ENCODE measurements around the gene C4orf50.

C4orf50 gene

DNA sequence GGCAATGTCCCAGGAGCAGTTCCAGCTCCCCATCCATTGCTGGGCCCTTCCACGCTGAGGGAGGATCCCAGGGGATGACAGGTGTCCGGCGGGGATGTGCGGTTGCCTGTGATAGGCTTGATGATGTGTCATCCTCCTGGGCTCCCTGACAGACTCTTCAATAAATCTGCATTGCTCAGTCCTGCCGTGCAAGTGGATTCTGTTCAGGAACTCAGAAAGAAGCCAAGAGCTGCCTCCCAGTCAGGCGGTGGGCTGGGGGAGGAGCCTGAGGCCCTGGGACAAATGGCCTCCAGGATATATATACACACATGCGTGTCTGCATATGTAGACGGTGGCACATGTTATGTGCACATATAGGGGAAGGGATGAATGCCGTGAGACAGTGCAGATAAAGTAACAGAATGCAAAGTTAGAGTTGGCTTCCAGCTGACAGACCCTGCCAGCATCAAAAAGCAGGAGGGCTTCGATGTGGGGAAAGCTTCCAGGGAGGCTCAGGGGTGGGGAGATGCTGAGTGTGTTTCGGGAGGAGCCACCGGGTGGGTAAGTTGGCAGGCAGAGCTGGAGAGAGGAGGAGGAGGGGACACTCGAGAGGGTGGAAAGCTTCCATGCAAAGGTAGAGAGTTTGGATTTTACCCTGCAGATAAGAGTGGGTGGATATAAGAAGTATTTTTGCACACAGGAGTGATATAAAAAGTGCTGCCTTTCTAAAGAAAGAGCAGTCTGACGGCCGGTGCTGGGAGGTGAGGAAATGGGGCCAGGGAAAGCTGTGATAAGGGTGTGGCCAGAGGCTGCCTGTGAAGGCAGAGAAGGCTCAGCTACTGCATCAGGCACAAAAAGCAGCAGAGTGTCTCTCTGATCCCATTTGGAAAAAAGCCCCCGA lies 96.9 kb downstream of the C4orf50 start:
- DNase-seq (ENCODE audit: low read depth in 3 of 3): no peak

DNA sequence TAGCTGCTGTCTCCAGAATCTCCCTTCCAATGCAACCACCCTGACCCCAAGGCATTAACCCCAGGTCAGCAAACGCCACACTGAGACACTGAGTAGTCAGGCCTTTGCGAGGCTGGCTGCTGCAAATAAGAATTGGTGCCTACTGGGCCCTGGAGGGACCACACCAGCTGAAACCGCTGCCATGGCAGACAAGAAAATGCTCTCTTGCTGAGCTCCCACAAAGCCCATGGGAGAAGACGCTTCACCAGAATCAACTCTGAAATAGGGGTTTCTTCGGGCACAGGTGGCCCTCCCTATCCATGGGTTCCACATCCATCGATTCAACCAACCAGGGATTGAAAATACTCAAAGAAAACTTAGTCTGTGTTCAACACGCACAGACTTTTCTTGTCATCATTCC lies 98.7 kb downstream of the C4orf50 start:
- no peak for DNase-seq (ENCODE audit: low read depth in 3 of 3)

DNA sequence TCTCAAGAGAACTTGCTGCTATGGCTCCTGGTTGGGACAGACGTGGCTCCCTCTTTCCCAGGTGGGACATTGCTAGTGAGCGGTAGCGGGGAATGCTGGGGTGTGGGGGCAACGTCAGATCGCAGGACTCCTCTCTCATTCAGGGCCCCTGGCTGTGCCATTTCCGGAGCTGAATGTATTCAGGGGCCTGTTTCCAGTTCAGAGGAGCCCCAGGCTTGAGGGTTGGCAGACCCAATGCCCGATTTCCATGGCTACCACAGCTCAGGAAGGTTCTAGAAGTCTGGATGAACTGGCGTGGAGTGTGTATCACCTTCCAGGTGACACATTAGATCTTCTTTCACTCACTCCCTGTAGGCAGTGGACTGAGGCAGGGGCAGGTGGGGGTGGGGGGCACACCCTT lies 99.2 kb downstream of the C4orf50 start:
- DNase-seq (ENCODE audit: low read depth in 3 of 3): no peak

DNA sequence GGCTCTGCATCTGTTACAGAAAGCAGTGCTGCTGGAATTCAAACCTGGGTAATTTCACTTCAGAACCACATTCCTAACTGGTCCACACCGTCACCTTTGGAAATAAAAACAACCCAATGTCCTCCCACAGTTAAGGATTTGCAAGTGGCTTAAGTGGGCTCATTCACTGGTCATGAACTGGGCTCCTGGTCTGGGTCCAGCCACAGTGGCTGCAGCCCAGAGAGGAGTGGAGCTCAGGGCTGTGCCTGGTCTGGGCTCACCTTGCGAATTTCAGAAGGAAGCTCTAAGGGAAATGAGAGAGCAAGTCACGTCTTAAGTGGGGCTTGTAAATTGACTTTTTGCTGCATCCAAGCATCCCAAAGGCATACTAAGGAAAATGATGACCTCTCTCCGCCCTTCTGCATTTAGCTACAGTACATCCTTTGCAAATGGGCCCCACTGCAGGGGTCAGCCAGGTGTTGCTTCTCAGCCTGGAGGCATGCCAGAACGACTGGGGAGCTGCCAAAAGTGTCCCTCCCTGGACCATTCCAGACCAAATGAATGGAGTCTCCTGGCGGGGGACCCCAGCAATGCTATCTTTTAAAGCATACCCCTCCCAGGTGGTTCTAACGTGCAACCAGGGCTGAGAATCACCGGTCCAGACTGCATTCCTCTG lies 99.8 kb downstream of the C4orf50 start:
- no peak for DNase-seq (ENCODE audit: low read depth in 3 of 3)

DNA sequence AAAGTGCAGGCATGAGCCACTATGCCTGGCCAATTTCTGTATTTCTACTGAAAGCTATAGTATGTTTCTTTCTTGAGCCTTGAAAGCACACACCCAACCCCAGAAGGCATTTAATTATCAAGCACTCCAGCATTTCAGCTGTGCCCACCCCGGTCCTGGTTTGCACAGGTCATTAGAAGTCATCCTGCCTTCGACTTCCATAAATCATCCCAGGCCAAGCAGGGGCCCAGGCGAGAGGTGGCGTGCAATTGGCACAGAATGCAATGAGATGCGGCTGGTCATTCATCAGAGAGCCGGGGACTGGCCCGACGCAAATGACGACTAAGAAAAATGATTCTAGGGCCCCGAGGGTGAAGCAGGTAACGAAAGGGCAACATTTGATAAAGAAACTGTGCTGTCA lies 100.6 kb downstream of the C4orf50 start:
- DNase-seq (ENCODE audit: low read depth in 3 of 3): no peak

DNA sequence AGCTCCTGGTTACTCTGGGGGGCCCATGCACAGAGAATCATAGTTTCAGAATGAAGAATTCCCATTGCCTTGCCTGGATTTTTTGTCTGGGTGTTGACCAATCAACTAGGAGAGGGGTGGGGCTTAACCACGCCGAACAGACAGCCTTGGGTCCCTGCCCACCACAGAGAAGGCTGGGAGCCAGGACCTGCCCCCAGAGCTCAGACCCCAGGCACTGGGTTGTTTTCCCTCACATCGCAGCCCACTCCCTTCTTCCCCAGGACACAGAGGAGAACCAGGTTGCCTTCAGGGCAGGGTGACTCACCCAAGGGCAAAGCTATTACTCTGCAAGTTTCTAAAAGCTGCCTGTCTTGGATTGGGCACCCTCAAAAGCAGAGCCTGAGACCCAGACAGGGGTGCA lies 102.0 kb downstream of the C4orf50 start:
- no peak for DNase-seq (ENCODE audit: low read depth in 3 of 3)

DNA sequence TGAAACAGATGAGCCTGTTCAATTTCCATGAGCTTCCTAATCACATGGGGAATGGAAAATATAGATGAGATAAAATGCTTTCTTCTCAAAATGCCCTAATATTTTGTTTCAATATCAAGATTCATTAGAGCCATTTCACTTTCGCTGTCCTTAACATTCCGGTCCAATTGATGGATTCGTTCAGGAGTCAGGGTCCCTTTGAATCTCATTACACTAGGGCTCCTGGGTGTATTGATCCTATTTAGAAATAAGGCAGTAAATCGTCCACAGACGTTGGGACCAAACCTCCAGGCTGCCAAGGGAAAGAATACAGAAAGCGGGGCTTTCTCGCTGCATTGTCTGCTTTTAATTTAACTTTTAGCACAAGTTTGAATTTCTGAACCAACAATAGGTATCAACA lies 104.8 kb downstream of the C4orf50 start:
- no peak for DNase-seq (ENCODE audit: low read depth in 3 of 3)

DNA sequence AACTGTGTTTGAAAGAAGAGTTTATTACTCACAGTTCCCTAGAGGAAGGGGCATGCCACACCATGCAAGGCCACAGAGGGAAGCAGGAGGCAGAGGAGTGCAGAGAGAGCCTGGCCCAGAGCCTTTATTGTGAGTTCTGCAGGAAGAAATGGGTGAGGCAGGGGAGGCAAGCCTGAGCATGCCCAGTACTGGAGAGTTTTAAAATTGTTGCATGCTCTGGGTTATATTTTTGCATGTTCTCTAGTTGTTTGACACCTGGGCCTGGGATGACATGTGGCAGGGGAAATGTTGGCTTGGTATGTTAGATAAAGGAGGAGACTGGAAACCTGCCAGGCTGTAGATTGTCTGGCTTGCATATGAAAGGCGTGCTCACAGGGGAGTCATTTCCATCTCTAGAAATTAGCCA lies 105.6 kb downstream of the C4orf50 start:
- no peak for DNase-seq (ENCODE audit: low read depth in 3 of 3)

DNA sequence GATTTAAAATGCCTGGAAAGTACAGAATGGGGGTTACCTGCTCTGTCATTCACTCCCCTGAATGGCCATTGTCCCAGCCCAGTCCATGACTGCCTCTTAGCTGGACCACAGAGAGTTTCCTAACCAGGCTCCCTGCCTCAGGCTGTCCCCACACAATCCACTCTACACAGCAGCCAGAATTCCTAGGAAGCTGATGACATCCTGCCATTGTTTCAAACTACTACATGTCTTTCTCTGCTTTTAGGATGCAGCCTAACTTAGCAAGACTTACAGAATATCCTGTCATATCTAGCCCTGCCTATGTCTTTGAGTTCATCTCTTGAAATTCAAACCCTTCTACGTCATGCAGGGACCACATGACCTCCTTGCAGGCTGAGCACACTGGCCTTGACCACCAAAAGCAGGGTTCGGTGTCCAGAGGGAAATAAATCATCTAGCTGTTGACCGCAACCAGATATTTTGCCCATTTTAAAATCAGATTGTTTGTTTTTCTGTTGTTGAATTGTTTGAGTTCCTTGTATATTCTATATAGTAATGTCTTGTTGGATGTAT lies 109.3 kb downstream of the C4orf50 start:
- no peak for DNase-seq (ENCODE audit: low read depth in 3 of 3)

DNA sequence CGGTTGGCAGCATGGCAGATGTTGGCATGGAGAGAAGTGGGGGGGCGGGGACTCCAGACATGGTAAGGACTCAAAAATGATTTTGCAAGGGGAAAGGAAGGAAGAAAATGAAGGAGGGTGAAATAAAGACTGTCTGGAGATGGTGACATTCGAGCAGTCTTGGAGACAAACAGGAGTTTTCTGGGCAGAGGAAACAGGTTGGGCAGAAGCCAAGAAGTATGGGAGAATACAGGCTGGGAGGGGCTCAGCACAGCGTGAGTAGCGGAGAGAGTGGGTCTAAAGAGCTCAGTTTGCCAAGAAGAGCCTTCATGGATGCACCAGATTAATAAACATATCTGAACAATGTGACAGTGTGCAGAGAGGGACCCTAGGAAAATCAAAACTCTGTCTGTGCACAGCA lies 112.0 kb downstream of the C4orf50 start:
- no peak for DNase-seq (ENCODE audit: low read depth in 3 of 3)

DNA sequence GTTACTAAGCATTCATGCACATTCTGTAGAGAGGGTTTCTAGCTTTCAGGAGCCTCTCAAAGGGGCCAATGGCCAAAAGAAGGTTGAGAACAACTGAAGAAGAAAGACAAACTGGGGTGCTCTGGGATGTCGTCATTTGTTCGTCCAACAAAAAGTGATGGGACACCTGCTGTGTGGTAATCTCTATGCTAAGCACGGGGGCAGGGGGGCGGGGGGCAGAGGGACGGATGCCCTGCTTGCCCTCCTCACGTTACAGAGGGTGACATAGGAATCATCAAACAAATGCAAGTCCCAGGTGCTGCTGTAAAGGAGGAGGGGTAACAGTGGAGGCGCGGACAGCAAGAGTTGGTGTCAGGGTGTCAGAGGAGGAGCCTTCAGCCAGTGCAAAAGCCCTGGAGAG lies 112.5 kb downstream of the C4orf50 start:
- no peak for DNase-seq (ENCODE audit: low read depth in 3 of 3)

DNA sequence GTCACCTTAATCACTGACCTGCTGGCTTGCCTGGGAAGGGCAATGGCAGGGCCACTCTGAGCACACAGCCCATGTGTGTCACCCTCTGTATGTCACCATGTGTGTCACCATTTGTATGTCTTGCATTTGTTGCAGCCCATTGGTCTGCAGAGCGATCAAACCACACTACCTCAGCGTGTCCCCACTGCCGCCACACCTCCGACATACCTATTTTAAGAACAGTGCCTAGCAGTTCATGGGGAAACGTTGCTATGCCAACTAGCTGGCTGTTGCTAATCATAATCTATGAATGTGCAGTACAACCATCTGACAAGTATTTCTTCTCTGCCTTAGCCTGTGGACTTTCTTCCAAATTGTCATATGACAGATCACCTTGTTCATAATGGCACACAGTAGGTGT lies 117.4 kb downstream of the C4orf50 start:
- no peak for DNase-seq (ENCODE audit: low read depth in 3 of 3)

DNA sequence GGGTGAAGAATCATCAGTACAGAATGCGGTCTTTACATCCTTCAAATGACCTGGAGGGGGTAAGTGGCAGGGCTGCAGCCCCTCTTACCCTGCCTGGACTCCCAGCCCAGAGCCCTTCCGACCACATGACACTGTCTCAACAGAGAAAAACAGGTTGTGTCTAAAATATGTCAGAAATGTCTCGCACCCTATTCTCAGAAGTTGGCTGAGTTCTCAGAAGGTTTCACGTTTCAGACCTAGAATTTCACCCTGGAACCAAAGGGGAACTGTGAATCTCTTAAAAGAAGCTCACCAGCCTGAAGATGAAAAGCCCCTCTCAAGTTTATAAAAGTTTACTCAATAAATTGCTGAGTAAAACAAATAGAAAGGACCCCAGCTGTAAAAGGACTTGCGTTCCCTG lies 118.3 kb downstream of the C4orf50 start:
- DNase-seq (ENCODE audit: low read depth in 3 of 3): no peak

DNA sequence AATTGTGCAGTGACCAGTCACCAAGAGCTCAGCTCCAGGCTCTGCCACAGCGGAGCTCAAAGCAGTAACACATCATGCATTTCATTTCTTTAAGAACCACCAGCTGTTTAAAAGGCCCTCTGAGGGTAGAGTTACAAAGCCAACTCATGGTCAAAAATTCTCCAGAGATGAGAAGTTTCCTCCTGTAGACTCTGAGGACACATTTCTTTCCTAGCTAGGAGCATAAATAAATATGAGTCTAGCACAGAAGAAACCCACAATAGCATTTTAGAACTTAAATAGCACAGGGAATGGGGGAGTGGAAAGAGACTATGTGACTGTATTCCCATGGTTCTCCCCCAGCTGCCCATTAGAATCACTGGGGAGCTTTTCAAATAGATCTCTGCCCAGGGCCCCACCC lies 118.8 kb downstream of the C4orf50 start:
- no peak for DNase-seq (ENCODE audit: low read depth in 3 of 3)

DNA sequence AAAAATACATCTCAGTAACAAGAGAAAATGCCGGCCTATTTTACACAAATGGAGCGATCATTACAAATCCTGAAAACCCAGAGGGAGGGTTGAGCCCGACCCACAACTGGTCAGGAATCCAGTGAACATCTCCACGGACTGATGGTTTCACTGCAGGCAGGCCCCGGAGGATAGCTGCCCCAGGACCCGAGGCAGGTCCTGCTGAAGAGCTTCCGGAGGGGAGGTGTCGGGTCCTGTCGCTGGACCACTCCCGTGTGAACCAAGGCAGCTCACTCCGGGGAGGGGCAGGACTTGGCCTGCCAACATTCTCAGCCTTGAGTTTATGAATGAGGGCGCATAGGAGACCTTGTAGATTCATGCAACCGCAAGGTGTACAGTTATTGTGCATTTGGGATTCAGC lies 120.6 kb downstream of the C4orf50 start:
- DNase-seq (ENCODE audit: low read depth in 3 of 3): no peak

DNA sequence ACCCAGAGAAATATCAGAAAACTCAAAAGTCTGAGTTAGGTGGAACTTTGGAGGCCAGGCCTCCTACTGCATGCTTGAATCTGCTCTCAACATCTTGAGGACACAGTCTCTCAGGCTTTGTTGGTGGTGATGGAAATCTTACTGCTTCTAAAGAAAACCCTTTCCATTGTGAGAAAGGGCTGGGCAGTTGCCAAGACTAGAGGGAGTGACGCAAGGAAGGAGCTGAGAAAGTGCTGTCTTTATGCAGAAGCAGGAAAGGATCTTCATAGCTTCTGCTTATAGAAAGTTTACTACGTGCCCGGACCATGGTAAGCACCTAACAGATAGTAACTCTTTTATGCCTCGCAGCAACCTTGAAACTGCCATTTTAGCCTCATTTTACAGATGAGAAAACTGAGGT lies 122.9 kb downstream of the C4orf50 start:
- no peak for DNase-seq (ENCODE audit: low read depth in 3 of 3)

DNA sequence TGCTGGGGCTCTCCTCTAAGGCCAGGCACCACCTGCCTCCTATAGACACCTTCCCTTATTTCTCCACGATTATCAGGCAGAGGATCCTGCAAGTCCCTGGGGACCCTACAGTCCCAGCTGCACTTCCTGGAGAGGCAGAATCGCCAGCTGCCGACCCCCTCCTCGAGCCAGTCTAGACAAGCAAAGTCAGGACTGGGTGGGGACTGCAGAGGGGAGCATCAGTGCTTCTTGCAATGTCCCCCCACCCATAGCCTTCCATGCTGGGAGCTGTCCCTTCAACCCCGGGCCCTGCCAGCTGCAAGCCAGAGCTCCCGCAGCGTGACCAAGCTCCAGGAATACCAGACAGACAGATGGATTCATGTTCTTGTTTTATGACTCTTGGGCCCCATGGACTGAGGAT lies 124.0 kb downstream of the C4orf50 start:
- DNase-seq (ENCODE audit: low read depth in 3 of 3): no peak

DNA sequence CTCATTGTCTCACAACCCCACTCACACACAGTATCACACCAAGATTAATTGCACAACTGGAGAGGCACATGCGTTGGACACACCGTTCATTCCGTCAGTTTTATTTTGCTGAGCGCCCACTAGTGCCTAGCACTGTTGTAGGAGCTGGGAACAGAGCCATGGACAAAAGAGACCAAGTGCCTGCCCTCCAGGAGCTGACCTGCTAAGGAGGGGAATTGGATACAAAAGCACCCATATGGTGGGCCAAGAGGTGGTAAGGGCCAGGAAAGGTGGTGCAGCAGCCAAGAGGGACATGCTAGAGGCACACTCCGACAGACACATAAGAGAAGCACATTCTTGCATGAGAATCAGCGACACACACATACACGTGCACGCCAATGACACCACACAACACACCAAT lies 124.6 kb downstream of the C4orf50 start:
- DNase-seq (ENCODE audit: low read depth in 3 of 3): no peak

DNA sequence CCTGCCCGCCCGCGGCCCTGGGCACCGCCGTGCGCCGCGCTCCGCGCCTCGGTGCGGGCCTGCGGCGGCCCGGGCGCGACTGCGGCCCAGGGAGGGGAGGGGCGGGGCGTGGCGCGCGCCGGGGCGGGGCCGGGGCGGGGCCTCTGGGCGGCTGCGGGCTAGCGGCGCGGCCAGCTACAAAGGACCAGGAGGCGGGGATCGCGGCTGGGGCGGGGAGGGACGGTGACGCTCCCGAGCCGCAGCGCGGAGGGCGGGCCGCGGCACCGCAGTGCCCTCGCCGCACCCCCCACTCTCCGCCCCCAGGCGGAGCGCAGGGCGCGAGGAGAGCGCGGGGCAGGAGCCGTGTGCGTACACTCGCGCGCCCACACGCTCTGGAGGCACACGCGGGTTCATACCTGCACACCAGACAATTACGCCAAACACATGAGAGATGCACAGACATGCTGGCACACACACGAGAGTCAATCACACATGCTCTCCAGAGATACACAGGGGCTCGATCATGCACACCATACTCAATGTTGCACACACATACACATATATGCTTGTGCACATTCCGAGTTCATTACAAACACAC lies 125.1 kb downstream of the C4orf50 start, which contains the start of gene CRMP1:
CRMP1 (minus strand) TSS at position 83 of the 577 bp plus-strand sequence. CDS start 117 bp downstream, outside the sequence.
- DNase-seq (ENCODE audit: low read depth in 3 of 3): no peak

DNA sequence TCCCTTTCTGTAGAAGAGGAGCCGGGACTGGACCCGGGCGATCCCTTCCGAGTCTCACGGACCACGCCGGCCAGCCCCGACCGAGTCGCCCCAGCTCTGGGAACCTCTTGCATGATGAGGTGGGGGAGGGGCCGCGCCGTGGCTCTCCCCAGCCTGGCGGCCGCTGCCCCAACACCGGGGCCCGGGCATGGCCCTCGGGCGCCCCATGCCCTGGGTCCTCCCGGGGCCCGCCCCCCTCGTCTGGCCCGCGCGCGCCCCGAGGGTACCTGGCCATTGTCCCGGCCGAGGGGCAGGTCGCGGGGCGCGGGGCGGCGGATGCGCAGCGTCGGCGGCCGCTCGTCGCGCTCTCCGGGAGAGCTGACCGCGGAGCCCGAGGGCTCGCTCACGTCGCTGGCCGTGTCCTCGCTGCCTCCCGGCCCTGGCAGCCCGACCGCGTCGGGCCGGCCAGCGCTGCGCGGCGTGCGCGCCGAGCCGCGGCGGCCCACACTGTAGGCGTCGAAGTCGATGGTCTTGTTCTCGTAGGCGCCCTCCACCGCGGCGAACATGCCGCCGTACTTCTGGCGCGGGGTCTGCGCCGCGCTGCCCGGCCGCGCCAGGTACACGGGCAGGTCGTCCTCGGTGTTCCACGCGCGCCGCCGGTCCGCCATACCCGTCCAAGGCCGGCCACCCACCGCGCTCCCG lies 125.8 kb downstream of the C4orf50 start:
- DNase-seq (ENCODE audit: low read depth in 3 of 3): no peak

DNA sequence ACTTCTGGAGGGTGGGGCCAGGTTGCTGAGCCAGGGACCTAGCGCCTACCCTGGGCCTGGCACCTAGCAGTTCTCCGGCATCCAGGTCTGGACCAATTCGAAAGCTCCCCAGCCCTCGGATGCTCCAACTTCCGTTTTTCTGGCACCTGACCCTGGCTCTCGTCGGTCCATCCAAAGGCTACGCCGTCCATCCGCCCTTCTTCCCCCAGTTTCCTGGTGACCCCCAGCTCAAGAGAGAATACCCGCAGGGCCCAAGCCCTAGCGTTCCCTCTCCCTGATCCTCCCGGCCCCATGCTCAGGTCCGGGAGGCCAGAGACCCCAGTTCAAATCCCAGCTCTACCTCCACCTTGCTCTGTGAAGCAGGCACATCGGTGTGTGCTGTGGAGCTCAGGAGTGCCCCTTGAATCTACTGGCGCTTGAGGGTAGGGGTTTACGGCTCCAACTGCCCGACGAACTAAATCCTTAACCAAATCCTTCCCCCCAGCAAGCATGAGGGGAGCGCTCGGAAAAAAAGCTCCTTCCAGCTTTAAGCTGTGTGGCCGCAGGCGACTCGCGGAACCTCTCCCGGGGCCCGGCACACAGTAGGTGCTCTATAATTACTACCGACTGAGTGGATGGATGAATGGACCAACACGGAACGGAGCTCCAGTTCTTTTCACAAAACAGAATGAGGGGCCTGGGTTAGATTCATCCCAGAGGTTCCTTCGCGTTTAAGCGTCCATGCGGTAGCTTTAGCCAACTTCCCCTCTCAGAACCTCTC lies 126.5 kb downstream of the C4orf50 start:
- DNase-seq (ENCODE audit: low read depth in 3 of 3): no peak
